Stomach (tissue), 9 donors: ENCODE data around the gene VWA8. TPM values are rescaled to one million over a fixed set of nuclear protein-coding genes. Genes with fewer than 3 reads are reported as not detected.

Experiments
- DNase-seq, 2 donors: peaks; one replicate each; pipeline versions ENCODE4 v3.0.0 to v3.0.0-alpha.2; 2013 to 2019
- H3K27ac ChIP-seq, 5 donors: fragments of 200-600 bp in 4 of 5; sonication (generic) in 4 of 5; one replicate each; pipeline ENCODE4 v1.5.1; 2013 to 2019; ENCODE audit warnings: mild to moderate bottlenecking in 1 of 5, moderate library complexity in 1 of 5
- H3K27me3 ChIP-seq, 3 donors: fragments of 200-600 bp; sonication (generic); one replicate each; pipeline ENCODE4 v1.5.1; 2017 to 2019; ENCODE audit warnings: mixed run types in 1 of 3
- H3K36me3 ChIP-seq, 4 donors: fragments of 200-600 bp; sonication (generic); 1 replicate in 3 of 4; 2 replicates in 1 of 4; pipeline ENCODE4 v1.5.1; 2016 to 2019
- H3K4me1 ChIP-seq, 4 donors: fragments of 200-600 bp; sonication (generic); one replicate each; pipeline ENCODE4 v1.5.1; 2016 to 2019
- H3K4me3 ChIP-seq, 4 donors: fragments of 200-600 bp; sonication (generic) in 3 of 4; one replicate each; pipeline ENCODE4 v1.5.1; 2016 to 2019; ENCODE audit warnings: mild to moderate bottlenecking in 1 of 4
- H3K9me3 ChIP-seq, 4 donors: fragments of 200-600 bp; sonication (generic); one replicate each; pipeline ENCODE4 v1.5.1; 2016 to 2019
- EP300 ChIP-seq: sonication (generic); formaldehyde crosslinking; IDR thresholded peaks from one replicate; pipeline ENCODE4 v1.6.1; 2017; ENCODE audit warnings: antibody characterized with exemption
- POLR2A ChIP-seq, 4 donors: fragments of 450-650 bp; IDR thresholded peaks; one replicate each; pipeline ENCODE4 v1.6.1; 2016; ENCODE audit warnings: antibody characterized with exemption in 4 of 4, control low read depth in 2 of 4, mild to moderate bottlenecking in 1 of 4, moderate library complexity in 1 of 4
- POLR2AphosphoS5 ChIP-seq, 3 donors: sonication (generic); formaldehyde crosslinking; IDR thresholded peaks; one replicate each; pipeline ENCODE4 v1.6.1; 2016; ENCODE audit warnings: antibody characterized with exemption in 3 of 3
- WGBS, 5 donors: extraction: QIAGEN DNeasy Blood & Tissue Kit in 3 of 5; methylation state at CpG; one replicate each; pipeline versions ENCODE4 v1.1.5 to v1.1.7; 2013 to 2018; 5-methylcytosine and 5-hydroxymethylcytosine counted together
- intact Hi-C: fragments of 100-400 bp; cut with DNase I; formaldehyde crosslinking; loops from one replicate; pipeline ENCODE4 v1.15.1; 2023; ENCODE audit warnings: low total_unique reads
- polyA plus RNA-seq, 3 donors: library from polyadenylated mRNA; stranded (reverse); fragments of 200-250 nt; gene quantifications; one replicate each; pipeline ENCODE4 v1.2.3, GENCODE V29; 2013
- total RNA-seq, 5 donors: library from RNA; depleted of rRNA; stranded (reverse); fragments of >200 nt; gene quantifications; one replicate each; pipeline versions ENCODE4 v1.1.0 to v1.2.3, GENCODE V29; 2014 to 2016
- TF ChIP-seq, protein P1 (sequence below), 7 experiments: fragments of 450-650 bp in 4 of 7; fragments of 200-600 bp in 3 of 7; sonication (generic) in 3 of 7; IDR thresholded peaks; one replicate each; pipeline ENCODE4 v1.5.1; 2016 to 2019; ENCODE audit warnings: antibody characterized with exemption in 7 of 7, control low read depth in 2 of 7, mild to moderate bottlenecking in 1 of 7
- donor health status: healthy with polysubstance abuse.
- donor health status: Bipolar disorder and iron deficiency.
- donor health status: healthy.

VWA8 gene
- total and polyA plus RNA-seq, 8 donors, result 3.3 to 99.2 (median 25.4) TPM

DNA sequence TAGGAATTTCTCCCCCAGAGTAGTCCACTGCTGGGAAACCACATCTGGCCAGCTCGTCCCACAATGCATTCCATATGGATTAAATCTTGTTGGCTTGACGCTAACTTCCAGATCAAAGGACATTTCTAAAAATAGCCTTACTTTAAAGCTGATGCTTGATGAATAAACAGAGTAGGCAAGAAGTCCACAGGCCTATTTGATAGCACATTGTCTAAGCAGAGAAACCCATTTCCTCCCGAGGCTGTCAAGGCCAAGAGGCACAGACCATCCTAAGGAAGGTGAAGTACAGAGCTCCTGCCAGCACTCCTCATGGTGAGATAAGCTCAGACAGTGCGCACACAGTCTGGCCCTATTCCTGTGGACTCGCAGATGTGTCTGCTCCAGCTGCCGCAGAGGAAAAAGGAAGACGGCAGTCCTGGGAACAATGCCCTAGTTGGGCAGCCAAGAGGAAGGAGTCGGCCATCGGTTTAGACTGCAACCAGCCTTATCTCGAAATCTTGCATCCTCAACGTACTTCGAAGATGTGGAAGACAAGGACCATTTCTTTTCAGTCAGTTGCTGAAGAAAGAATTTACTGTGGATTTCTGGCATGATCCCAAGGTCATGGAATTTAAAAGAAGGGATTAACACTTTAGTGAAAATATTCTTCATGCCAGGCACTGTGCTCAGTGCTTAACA, 346.8 kb downstream of the VWA8 start:
- DNase-seq, result peak in 1 of 2 donors; percentile 67

DNA sequence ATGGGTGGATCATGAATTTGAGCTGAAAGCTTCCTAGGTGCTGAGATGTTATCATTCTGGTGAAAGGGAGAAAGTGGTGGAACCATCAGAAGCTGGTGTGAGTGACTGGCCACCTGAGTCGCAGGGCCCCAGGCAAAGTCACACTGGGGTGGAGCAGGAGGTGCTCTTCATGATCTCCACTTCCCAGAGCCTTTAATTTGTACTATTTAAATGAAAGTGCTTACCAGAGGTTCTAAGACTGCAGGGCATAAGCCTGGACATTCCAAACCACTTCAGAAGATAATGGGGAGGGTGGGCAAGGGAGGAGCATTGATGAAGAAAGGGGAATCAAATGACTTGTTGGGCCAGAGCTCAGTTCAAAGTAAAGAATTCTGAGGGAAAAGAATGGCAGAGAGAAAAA, 347.4 kb downstream of the VWA8 start:
- no peak for TF ChIP-seq POLR2AphosphoS5 (IDR thresholded peaks at IDR 0.05)
- no peak for TF ChIP-seq POLR2A (IDR thresholded peaks at IDR 0.05)
- TF ChIP-seq EP300, result no peak
- Histone ChIP-seq H3K27ac (peak overlapping the region in 3 of 5 donors; percentile 5 to 63 (median 31)), H3K4me1 (peaks cover 0 to 41% (median 8%) of the 10 kb centered on the region in 4 donors), H3K4me3 (no peak overlapping the region), H3K27me3 (no peaks in the 10 kb centered on the region), H3K9me3 (no peaks in the 10 kb centered on the region), H3K36me3 (peaks cover 6 to 42% (median 38%) of the 10 kb centered on the region in 4 donors)
- WGBS, 5 donors, result 86 to 100% (median 94%) methylated on average over 1 of the region's 1 CpG
- no peak for DNase-seq
- intact Hi-C loops, result no loop called here

More for the DNA sequence above, 346.8 kb downstream of the VWA8 start:
- Histone ChIP-seq H3K4me3 (no peak overlapping the region), H3K9me3 (no peaks in the 10 kb centered on the region), H3K27me3 (no peaks in the 10 kb centered on the region), H3K36me3 (peaks cover 6 to 36% (median 32%) of the 10 kb centered on the region in 4 donors), H3K4me1 (peaks cover 0 to 41% (median 8%) of the 10 kb centered on the region in 4 donors), H3K27ac (peak overlapping the region in 3 of 5 donors; percentile 5 to 63 (median 31))
- WGBS, 5 donors, result 52 to 66% (median 63%) methylated on average over 12 of the region's 12 CpGs
- TF ChIP-seq POLR2AphosphoS5 (IDR thresholded peaks at IDR 0.05) (peak in 1 of 3 donors; percentile 15), POLR2A (IDR thresholded peaks at IDR 0.05) (no peak)
- intact Hi-C loops, result no loop called here

DNA sequence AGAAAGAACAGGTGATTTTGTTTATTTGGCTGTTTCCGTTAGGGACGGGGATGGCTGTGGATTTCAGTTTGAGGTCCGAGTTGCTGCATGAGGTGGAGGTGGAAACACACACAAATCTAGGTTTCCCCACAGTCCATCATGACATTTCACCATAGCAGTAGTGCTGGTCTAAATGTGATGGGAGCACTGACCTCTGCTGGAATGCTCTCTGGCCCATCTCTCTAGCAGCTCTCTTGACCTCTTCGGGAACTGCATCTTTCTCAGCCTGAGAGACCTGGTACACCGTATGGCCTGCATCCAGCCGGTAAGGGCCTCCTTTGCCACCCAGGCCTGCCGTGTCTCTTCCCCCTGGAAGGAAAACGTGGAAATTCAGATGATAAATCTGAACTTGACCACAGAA, 349.5 kb downstream of the VWA8 start:
- no peak for TF ChIP-seq POLR2A (IDR thresholded peaks at IDR 0.05)
- TF ChIP-seq, protein P1, sequence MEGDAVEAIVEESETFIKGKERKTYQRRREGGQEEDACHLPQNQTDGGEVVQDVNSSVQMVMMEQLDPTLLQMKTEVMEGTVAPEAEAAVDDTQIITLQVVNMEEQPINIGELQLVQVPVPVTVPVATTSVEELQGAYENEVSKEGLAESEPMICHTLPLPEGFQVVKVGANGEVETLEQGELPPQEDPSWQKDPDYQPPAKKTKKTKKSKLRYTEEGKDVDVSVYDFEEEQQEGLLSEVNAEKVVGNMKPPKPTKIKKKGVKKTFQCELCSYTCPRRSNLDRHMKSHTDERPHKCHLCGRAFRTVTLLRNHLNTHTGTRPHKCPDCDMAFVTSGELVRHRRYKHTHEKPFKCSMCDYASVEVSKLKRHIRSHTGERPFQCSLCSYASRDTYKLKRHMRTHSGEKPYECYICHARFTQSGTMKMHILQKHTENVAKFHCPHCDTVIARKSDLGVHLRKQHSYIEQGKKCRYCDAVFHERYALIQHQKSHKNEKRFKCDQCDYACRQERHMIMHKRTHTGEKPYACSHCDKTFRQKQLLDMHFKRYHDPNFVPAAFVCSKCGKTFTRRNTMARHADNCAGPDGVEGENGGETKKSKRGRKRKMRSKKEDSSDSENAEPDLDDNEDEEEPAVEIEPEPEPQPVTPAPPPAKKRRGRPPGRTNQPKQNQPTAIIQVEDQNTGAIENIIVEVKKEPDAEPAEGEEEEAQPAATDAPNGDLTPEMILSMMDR (IDR thresholded peaks at IDR 0.05), result no peak
- no peak for TF ChIP-seq EP300
- TF ChIP-seq POLR2AphosphoS5 (IDR thresholded peaks at IDR 0.05), result no peak
- Histone ChIP-seq H3K4me3 (no peak overlapping the region), H3K27ac (peak overlapping the region in 1 of 5 donors; percentile 60), H3K4me1 (peaks cover 0 to 41% (median 8%) of the 10 kb centered on the region in 4 donors), H3K36me3 (peaks cover 6 to 63% (median 48%) of the 10 kb centered on the region in 4 donors), H3K9me3 (no peaks in the 10 kb centered on the region), H3K27me3 (no peaks in the 10 kb centered on the region)
- intact Hi-C loops, result no loop called here
- WGBS, 5 donors, result 91 to 99% (median 93%) methylated on average over 8 of the region's 8 CpGs
- no peak for DNase-seq

DNA sequence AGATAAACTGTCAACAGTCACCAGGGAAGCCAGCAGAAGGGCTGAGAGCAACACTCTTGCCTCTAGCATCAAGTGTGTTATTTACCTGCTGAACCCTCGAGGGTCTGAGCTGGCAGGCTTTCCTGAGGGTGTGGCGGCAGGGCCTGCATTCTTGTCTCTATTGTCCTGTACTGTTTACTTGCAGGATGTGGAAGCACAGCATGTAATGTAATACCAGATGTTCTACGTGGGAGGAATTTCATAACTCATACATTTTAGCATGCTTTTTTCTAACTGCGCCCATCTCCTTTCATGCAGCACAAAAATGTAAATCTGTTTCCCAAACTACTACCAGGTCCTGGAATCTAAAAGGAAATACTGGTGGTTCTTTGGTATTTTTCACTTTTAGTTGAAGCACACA, 350.5 kb downstream of the VWA8 start:
- 35 to 65% (median 55%) methylated on average over 4 of the region's 4 CpGs for WGBS, 5 donors
- Histone ChIP-seq H3K36me3 (peaks cover 6 to 70% (median 51%) of the 10 kb centered on the region in 4 donors), H3K27me3 (no peaks in the 10 kb centered on the region), H3K27ac (peak overlapping the region in 2 of 5 donors; percentile 47 to 60), H3K4me1 (peaks cover 0 to 34% (median 8%) of the 10 kb centered on the region in 4 donors), H3K4me3 (no peak overlapping the region), H3K9me3 (no peaks in the 10 kb centered on the region)
- intact Hi-C loops, result no loop called here
- DNase-seq, result peak; percentile 27 to 51
- TF ChIP-seq EP300, result no peak
- no peak for TF ChIP-seq POLR2A (IDR thresholded peaks at IDR 0.05)
- no peak for TF ChIP-seq POLR2AphosphoS5 (IDR thresholded peaks at IDR 0.05)
- TF ChIP-seq, protein P1 (IDR thresholded peaks at IDR 0.05), result no peak

DNA sequence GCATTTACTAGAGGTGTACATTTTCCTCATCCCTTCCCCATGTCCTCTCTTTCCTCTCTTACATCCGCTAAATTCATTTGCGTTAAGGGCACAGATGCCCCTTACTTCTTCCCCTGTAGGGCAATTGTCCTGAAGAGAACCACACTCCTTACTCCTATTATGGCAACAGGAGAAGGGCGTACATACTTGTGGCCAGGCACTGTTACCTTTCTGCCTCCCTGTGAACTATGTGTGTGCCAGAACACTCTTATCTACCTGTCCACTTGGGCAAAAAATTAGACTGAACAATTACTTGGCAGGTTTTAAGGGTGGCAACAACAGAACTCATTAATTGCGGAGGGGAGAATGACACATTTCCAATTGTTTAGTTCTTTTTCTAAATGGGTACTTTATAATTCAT, 351.1 kb downstream of the VWA8 start:
- 64 to 79% (median 74%) methylated on average over 4 of the region's 4 CpGs for WGBS, 5 donors
- Histone ChIP-seq H3K36me3 (peaks cover 6 to 76% (median 54%) of the 10 kb centered on the region in 4 donors), H3K27me3 (no peaks in the 10 kb centered on the region), H3K27ac (peak overlapping the region in 1 of 5 donors; percentile 60), H3K9me3 (no peaks in the 10 kb centered on the region), H3K4me1 (peaks cover 0 to 29% (median 8%) of the 10 kb centered on the region in 4 donors), H3K4me3 (no peak overlapping the region)
- no peak for DNase-seq
- intact Hi-C loops, result no loop called here
- TF ChIP-seq EP300 (no peak), POLR2AphosphoS5 (IDR thresholded peaks at IDR 0.05) (no peak), POLR2A (IDR thresholded peaks at IDR 0.05) (no peak)
- TF ChIP-seq, protein P1 (IDR thresholded peaks at IDR 0.05), result no peak
